Ovary (tissue), 3 donors: ENCODE measurements around the gene SORCS2.

Source experiments
- EP300 ChIP-seq: sonication (generic); formaldehyde crosslinking; IDR thresholded peaks from one replicate; pipeline ENCODE4 v1.6.1; 2017; ENCODE audit warnings: antibody characterized with exemption
- POLR2A ChIP-seq: fragments of 450-650 bp; IDR thresholded peaks from one replicate; pipeline ENCODE4 v1.6.1; 2017; ENCODE audit warnings: antibody characterized with exemption, mild to moderate bottlenecking, moderate library complexity
- TF ChIP-seq, protein P1 (sequence below), 3 donors: fragments of 450-650 bp in 2 of 3; fragments of 200-600 bp in 1 of 3; IDR thresholded peaks; one replicate each; pipeline versions ENCODE4 v1.5.1 to v1.8.0; 2016 to 2022; ENCODE audit warnings: antibody characterized with exemption in 3 of 3, mild to moderate bottlenecking in 1 of 3
- donor health status: DM: no; HTN: no; CAD: no.

DNA sequence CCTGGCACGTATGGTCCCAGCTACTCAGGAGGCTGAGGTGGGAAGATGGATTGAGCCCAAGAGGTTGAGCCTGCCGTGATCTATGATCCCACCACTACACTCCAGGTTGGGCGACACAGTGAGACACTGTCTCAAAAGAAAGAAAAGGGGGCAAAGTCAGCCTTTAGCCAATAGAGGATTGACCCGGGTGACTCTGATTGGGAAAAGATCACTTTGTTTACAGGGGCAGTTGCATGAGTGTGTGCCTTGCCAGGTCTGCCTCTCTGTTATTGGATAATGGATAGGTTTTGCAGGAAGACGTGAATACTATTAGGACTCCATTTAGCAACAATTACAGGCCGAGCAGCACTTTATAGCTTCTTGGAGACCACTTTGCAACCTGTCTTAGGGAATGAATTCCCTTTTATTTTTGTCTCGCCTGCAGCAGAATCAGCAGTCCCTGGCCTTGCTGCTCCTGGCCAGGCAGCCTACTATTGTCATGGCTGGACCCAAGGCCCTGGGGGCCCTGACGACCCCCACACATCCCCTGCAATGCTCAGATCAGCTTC is 345.6 kb downstream of the SORCS2 start:
- TF ChIP-seq POLR2A (no peak), EP300 (no peak)
- TF ChIP-seq, protein P1, sequence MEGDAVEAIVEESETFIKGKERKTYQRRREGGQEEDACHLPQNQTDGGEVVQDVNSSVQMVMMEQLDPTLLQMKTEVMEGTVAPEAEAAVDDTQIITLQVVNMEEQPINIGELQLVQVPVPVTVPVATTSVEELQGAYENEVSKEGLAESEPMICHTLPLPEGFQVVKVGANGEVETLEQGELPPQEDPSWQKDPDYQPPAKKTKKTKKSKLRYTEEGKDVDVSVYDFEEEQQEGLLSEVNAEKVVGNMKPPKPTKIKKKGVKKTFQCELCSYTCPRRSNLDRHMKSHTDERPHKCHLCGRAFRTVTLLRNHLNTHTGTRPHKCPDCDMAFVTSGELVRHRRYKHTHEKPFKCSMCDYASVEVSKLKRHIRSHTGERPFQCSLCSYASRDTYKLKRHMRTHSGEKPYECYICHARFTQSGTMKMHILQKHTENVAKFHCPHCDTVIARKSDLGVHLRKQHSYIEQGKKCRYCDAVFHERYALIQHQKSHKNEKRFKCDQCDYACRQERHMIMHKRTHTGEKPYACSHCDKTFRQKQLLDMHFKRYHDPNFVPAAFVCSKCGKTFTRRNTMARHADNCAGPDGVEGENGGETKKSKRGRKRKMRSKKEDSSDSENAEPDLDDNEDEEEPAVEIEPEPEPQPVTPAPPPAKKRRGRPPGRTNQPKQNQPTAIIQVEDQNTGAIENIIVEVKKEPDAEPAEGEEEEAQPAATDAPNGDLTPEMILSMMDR (IDR thresholded peaks at IDR 0.05): no peak
